ENCODE data around the gene SLC35F3.
A peak's percentile ranks its signal among the peaks of the same experiment; 100 is the strongest.

Gene SLC35F3

DNA sequence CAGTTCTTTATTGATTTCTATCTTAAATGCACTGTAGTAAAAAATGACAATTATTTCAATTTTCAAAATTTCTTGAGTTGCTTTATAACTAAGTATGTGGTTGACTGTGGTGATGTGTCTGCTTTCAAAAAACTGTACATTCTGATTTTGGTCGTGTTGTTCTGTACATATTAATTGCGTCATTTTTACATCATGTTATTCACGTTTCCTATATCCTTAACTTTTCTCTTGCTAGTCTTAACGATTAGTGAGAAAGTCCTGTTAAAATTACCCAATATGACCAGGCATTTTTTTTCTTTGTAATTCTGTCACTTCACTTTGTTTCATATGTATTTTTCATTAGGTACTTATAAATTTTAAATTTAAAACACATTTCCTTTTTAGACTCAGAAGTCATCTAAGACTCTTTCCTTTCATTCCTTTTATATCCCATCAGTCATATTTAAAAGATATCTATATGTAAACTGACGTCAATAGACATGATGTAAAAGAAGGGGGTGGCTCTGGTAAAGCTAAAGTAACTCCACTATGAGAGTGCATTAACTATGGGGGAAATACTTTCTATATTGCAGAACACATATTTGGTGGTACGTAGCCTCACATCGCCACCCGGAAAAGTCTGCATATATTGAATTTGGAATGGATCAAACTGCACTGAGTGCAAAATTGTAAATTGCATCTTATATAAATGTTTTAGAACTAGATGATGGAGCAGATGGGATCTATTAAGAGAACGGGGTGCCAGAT is 467.7 kb downstream of the SLC35F3 start:
- TF ChIP-seq FOXP2 (optimal IDR thresholded peaks at IDR 0.05; ENCODE audit: borderline replicate concordance, extremely low read depth, extremely low read length, insufficient read depth) (no peak), SIN3A (IDR thresholded peaks at IDR 0.05; ENCODE audit: borderline replicate concordance, insufficient read depth, low read length) (no peak), TAF1 (IDR thresholded peaks at IDR 0.05; ENCODE audit: borderline replicate concordance, insufficient read depth, low read length) (no peak)
- TF ChIP-seq, protein P1, sequence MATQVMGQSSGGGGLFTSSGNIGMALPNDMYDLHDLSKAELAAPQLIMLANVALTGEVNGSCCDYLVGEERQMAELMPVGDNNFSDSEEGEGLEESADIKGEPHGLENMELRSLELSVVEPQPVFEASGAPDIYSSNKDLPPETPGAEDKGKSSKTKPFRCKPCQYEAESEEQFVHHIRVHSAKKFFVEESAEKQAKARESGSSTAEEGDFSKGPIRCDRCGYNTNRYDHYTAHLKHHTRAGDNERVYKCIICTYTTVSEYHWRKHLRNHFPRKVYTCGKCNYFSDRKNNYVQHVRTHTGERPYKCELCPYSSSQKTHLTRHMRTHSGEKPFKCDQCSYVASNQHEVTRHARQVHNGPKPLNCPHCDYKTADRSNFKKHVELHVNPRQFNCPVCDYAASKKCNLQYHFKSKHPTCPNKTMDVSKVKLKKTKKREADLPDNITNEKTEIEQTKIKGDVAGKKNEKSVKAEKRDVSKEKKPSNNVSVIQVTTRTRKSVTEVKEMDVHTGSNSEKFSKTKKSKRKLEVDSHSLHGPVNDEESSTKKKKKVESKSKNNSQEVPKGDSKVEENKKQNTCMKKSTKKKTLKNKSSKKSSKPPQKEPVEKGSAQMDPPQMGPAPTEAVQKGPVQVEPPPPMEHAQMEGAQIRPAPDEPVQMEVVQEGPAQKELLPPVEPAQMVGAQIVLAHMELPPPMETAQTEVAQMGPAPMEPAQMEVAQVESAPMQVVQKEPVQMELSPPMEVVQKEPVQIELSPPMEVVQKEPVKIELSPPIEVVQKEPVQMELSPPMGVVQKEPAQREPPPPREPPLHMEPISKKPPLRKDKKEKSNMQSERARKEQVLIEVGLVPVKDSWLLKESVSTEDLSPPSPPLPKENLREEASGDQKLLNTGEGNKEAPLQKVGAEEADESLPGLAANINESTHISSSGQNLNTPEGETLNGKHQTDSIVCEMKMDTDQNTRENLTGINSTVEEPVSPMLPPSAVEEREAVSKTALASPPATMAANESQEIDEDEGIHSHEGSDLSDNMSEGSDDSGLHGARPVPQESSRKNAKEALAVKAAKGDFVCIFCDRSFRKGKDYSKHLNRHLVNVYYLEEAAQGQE (IDR thresholded peaks at IDR 0.05; ENCODE audit: insufficient read depth in 1 of 2, low read depth in 2 of 2, low read length in 2 of 2) = no peak

DNA sequence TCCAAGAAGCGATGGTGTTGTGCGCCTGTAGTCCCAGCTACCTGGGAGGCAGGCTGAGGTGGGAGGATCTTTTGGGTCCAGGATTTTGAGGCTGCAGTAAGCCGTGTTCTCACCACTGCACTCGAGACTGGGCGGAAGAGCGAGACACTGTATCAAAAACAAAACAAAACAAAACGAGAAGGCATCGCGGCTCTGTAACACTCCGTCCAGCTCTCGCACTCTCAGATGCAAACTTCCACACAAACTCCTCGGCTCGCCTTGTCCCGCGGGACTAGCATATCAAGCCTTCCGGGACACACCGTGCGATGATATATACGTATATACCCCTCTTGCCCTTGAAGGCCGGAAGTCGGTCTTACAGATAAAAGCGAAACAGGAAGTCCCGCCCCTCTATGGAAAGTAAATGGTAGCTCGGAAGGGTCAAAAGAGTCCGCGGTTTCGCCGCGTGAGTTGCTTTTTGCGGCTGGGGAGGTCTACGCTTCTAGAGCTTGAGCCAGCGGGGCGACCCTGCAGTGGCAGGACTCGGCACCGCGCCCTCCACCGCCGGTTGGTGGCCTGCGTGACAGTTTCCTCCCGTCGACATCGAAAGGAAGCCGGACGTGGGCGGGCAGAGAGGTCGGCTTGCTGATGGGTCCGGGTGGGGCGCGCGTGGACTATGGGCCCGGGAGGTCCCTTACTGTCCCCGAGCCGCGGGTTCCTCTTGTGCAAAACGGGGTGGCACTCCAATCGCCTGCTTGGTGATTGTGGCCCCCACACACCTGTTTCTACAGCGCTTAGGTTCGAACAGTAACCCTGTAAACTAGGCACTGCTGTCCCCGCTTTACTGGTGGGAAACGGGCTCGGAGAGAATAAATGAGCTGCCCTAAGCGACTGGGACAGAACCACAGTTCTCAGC is 468.8 kb downstream of the SLC35F3 start, which contains the start of gene COA6:
COA6 (plus strand) TSS at position 393 of the 895 bp plus-strand sequence; CDS start at position 404, 11 bp downstream.
- TF ChIP-seq, protein P1 (IDR thresholded peaks at IDR 0.05; ENCODE audit: insufficient read depth in 1 of 2, low read depth in 2 of 2, low read length in 2 of 2) = peak; percentile 3 to 51; a peak in 2 of 4 replicates
- TF ChIP-seq POLR2AphosphoS5 (IDR thresholded peaks at IDR 0.05; ENCODE audit: low read depth, low read length) (peak; percentile 98), TAF1 (IDR thresholded peaks at IDR 0.05; ENCODE audit: borderline replicate concordance, insufficient read depth, low read length) (peak; percentile 85), SIN3A (IDR thresholded peaks at IDR 0.05; ENCODE audit: borderline replicate concordance, insufficient read depth, low read length) (peak; percentile 74; the same call in 1 of the 2 replicates), FOXP2 (optimal IDR thresholded peaks at IDR 0.05; ENCODE audit: borderline replicate concordance, extremely low read depth, extremely low read length, insufficient read depth) (peak; percentile 65)

- no peak for TF ChIP-seq FOXP2 (optimal IDR thresholded peaks at IDR 0.05; ENCODE audit: borderline replicate concordance, extremely low read depth, extremely low read length, insufficient read depth)
- no peak for TF ChIP-seq TAF1 (IDR thresholded peaks at IDR 0.05; ENCODE audit: borderline replicate concordance, insufficient read depth, low read length)
- TF ChIP-seq SIN3A (IDR thresholded peaks at IDR 0.05; ENCODE audit: borderline replicate concordance, insufficient read depth, low read length) = no peak
- TF ChIP-seq, protein P1 (IDR thresholded peaks at IDR 0.05; ENCODE audit: insufficient read depth in 1 of 2, low read depth in 2 of 2, low read length in 2 of 2) = no peak
- TF ChIP-seq POLR2AphosphoS5 (IDR thresholded peaks at IDR 0.05; ENCODE audit: low read depth, low read length) = no peak
Measured at GRCh38 chr1:234373959-234374254, 469.4 kb downstream of the SLC35F3 start.

All from PFSK-1 (cell line).